ENCODE data around the gene LEMD2. TPM values are rescaled to one million over a fixed set of nuclear protein-coding genes. Genes with fewer than 3 reads are reported as not detected.

LEMD2 gene
- total RNA-seq, 2 experiments from 2014 or later = 70.6 to 76.1 TPM

DNA sequence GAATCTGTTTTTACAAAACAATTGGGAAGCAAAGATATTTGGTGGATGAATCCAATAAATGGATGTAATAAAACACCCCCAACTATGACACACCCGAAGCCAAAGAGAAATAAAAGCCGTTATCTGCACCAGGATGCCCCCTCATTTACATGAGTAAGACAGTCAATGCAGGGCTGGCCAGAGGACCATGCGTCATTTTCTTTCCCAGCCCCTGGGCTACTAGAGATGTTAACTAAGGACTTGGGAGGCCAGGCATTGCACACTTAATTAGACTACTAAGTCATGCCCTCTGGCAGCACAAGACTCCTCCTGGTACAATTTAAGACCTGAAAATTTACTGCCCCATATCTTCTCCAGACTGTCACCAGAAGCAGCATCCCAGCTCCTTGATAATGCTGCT is 3.2 kb downstream of the LEMD2 start:
- H3K4me1 Mint-ChIP-seq = peaks cover 50% of the 10 kb centered on the region

DNA sequence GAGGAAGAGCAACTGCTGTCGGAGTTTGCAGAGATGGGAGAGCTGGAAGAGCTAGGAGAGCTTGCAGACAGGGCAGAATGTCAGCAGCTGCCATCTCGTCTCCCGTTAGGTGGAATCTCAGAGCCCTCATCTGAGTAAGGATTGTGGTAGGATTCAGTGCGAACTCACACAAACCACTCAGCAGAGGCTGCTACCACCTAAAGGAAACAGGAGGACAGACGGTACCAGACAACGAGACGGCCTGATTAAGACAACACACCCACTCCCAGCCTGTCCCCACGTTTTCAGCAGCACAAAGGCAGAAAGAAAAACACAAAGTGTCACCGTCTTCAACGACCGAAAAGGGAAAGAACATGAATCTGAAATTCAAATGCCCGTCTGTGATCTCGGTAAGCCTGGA is 4.1 kb downstream of the LEMD2 start:
- POLR2A ChIA-PET = no interaction called here
- Mint-ChIP-seq H3K4me3 (no peak overlapping the region), H3K36me3 (ENCODE audit: low read depth) (peaks cover 68% of the 10 kb centered on the region), H3K9me3 (no peaks in the 10 kb centered on the region), H3K4me1 (peaks cover 50% of the 10 kb centered on the region), H3K27ac (no peak overlapping the region), H3K27me3 (no peaks in the 10 kb centered on the region)
- CTCF ChIA-PET = interaction anchor here (4.6 kb wide), 1 partner anchor 13 kb away, joined by 22 read pairs; no protein-coding TSS in a partner anchor
- no peak for DNase-seq

More for the DNA sequence above, 3.2 kb downstream of the LEMD2 start:
- ChIA-PET CTCF (interaction anchor here (0.8 to 4.6 kb wide), 2 partner anchors 14 to 378 kb away, joined by 3 to 22 read pairs; no protein-coding TSS in a partner anchor), POLR2A (interaction anchor here (3.1 kb wide), 1 partner anchor 14 kb away, joined by 18 read pairs; no protein-coding TSS in a partner anchor)
- Mint-ChIP-seq H3K36me3 (ENCODE audit: low read depth) (peaks cover 58% of the 10 kb centered on the region), H3K4me3 (no peak overlapping the region), H3K27ac (no peak overlapping the region), H3K27me3 (no peaks in the 10 kb centered on the region), H3K9me3 (no peaks in the 10 kb centered on the region)
- DNase-seq = no peak

DNA sequence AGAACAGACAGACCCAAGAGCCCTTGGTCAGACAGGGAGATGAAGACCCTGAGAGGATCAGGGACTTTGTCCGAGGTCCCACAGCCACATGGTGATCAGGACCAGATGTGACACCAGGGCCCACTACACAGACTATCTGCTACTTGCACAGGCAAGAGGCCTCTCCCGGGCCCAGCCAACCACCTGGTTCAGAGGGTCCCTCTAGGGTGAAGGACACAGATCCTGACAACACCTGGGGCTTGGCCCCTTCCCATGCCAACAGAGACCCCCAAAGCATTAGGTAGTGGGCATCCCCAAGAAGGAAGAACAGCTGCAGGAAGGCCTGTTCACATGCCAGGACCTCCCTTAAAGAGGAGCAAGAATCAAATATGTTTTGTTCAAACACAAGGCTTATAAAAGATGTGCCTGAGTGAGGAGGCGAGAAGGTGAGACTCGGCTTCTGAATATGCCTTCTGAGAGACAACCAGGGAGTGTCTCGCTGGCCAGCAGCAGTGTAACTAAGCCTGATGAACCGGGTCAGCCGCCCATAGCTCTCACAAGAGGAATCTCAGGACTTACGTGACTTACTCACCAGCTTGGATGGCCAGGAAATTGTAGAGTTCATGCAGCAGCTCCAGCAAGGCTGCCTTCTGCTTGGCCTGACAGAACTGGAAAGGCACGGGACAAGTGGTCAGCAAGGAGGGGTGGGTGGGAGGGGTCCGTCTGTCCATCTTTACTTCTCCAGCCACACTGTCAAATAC is 5.0 kb downstream of the LEMD2 start:
- Mint-ChIP-seq H3K36me3 (ENCODE audit: low read depth) (peaks cover 76% of the 10 kb centered on the region), H3K9me3 (no peaks in the 10 kb centered on the region), H3K4me1 (peaks cover 42% of the 10 kb centered on the region), H3K27me3 (no peaks in the 10 kb centered on the region), H3K4me3 (no peak overlapping the region), H3K27ac (no peak overlapping the region)
- DNase-seq = no peak
- POLR2A ChIA-PET = no interaction called here
- CTCF ChIA-PET = interaction anchor here (4.6 kb wide), 1 partner anchor 12 kb away, joined by 22 read pairs; no protein-coding TSS in a partner anchor

DNA sequence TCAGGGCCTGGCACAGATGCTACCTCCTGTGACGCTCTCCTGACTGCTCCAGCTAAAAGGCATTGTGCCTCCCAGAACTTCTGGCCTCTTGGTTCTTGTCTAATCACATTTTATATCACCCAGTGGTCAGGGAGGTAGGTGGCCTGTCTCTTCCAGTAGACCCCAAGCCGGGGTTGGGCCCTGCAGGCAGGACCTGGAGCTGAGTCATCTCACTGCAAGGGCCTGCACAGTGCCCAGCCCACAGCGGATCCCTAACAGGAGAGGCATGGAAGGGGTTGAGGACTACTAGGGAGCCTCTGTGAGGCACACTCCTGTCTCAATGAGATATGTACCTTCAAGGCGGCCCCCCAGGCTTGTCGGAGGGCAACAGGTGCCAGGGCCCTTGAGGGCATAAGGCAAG is 6.4 kb downstream of the LEMD2 start:
- Mint-ChIP-seq H3K27me3 (no peaks in the 10 kb centered on the region), H3K36me3 (ENCODE audit: low read depth) (peaks cover 82% of the 10 kb centered on the region), H3K4me3 (no peak overlapping the region), H3K9me3 (no peaks in the 10 kb centered on the region), H3K4me1 (peaks cover 37% of the 10 kb centered on the region), H3K27ac (no peak overlapping the region)
- CTCF ChIA-PET = interaction anchor here (1.0 kb wide), 1 partner anchor 11 kb away, joined by 3 read pairs; no protein-coding TSS in a partner anchor
- no peak for DNase-seq
- POLR2A ChIA-PET = no interaction called here

DNA sequence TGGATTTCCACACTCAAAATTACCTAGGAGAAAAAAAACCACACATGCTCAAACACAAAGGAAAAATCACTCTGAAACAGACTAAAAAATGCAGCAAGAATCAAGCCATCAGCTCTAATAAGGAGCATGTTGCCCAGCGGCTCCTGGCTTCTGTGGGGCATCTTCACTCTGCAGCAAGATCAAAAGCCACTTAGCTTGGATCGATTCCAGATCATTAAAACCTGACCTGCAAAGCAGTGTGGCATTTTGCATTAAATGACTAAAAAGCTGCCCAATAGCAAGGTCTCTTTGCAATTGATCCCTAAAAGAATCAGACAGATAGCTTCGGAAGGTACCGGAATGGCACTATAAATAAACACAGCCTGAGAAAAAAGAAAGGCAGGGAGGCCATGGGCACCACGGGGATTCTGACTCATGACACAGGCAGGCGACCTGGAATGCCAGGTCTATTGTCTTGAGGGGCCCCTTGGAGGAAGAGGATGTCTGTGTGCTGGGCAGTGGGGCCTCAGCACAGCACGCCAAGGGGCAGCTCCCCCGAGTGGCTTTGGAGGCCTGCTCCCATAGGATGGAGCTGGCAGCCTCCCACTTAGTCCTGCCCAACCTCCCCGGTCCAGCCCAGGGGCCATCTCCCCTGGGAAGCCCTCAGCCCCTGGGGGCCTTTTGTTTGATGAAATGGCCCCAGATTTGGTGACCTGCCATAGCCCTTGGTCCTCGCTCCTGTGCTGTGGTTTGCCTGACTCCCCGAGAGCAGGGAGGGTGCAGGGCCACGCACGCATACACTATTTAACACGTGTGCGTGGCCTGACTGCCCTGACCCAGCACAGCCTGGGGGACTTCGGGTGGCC is 7.6 kb downstream of the LEMD2 start:
- CTCF ChIA-PET = interaction anchor here (1.0 to 1.1 kb wide), 2 partner anchors 10 to 13 kb away, joined by 3 read pairs; no protein-coding TSS in a partner anchor
- H3K27me3 Mint-ChIP-seq = no peaks in the 10 kb centered on the region
- H3K4me1 Mint-ChIP-seq = peaks cover 24% of the 10 kb centered on the region
- DNase-seq = no peak
- no peak overlapping the region for H3K27ac Mint-ChIP-seq
- H3K4me3 Mint-ChIP-seq = no peak overlapping the region
- POLR2A ChIA-PET = interaction anchor here (0.8 to 1.3 kb wide), 3 partner anchors 10 to 74 kb away, joined by 3 read pairs; no protein-coding TSS in a partner anchor
- H3K9me3 Mint-ChIP-seq = no peaks in the 10 kb centered on the region
- H3K36me3 Mint-ChIP-seq (ENCODE audit: low read depth) = peaks cover 90% of the 10 kb centered on the region

DNA sequence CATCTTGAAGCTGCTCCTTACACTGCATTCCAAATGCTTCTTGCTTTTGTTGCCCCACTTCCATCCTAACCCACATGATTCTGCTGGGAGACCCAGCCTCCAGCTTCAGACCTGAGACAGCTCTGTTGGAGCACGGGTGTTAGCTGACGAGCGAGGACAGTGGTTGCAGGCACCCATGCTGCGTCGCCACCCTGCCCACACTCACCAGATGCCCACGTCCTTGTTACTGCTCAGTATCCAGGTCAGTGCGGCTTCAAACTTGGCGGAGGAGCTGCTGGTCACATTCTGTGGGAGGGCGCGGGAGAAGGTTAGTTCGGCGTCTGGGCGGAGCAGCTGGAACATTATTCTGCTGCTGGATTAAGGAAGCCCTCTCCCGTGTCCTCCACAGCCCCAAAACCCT is 9.0 kb downstream of the LEMD2 start:
- Mint-ChIP-seq H3K4me3 (no peak overlapping the region), H3K9me3 (no peaks in the 10 kb centered on the region), H3K27ac (no peak overlapping the region), H3K4me1 (peaks cover 10% of the 10 kb centered on the region), H3K27me3 (no peaks in the 10 kb centered on the region), H3K36me3 (ENCODE audit: low read depth) (peaks cover 89% of the 10 kb centered on the region)
- no peak for DNase-seq
- POLR2A ChIA-PET = interaction anchor here (3.3 kb wide), 1 partner anchor 8 kb away, joined by 21 read pairs; the partner anchor contains the start of gene LEMD2
- CTCF ChIA-PET = interaction anchor here (1.0 to 1.9 kb wide), 5 partner anchors 10 to 248 kb away, joined by 3 to 6 read pairs (median 5); partner anchors contain the start of gene UQCC2

DNA sequence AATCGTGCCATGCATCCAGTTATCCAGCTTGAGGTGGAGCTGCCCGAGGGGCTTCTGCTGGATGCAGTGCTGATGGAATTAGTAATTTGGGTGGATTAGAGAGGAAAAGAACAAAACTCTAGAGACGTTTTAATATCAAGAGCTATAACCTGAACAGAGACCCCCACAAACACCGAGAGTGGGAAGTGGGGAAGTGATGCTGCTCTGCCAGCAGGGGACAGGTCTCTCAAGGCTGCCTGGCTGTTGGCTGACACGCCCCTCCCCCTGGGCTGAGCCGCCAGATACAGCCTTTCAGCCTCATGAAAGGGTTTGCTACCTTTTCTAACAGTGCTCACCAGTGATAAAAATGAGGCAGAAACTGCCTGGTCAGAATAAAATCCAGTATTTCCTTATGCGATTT is 9.6 kb downstream of the LEMD2 start:
- H3K9me3 Mint-ChIP-seq = no peaks in the 10 kb centered on the region
- no peak overlapping the region for H3K27ac Mint-ChIP-seq
- peaks cover 5% of the 10 kb centered on the region for H3K4me1 Mint-ChIP-seq
- H3K4me3 Mint-ChIP-seq = no peak overlapping the region
- POLR2A ChIA-PET = interaction anchor here (3.3 kb wide), 1 partner anchor 9 kb away, joined by 21 read pairs; the partner anchor contains the start of gene LEMD2
- H3K27me3 Mint-ChIP-seq = no peaks in the 10 kb centered on the region
- CTCF ChIA-PET = interaction anchor here (0.6 to 1.9 kb wide), 7 partner anchors 9 to 248 kb away, joined by 3 to 6 read pairs (median 4); partner anchors contain the start of gene UQCC2
- DNase-seq = no peak
- peaks cover 89% of the 10 kb centered on the region for H3K36me3 Mint-ChIP-seq (ENCODE audit: low read depth)

DNA sequence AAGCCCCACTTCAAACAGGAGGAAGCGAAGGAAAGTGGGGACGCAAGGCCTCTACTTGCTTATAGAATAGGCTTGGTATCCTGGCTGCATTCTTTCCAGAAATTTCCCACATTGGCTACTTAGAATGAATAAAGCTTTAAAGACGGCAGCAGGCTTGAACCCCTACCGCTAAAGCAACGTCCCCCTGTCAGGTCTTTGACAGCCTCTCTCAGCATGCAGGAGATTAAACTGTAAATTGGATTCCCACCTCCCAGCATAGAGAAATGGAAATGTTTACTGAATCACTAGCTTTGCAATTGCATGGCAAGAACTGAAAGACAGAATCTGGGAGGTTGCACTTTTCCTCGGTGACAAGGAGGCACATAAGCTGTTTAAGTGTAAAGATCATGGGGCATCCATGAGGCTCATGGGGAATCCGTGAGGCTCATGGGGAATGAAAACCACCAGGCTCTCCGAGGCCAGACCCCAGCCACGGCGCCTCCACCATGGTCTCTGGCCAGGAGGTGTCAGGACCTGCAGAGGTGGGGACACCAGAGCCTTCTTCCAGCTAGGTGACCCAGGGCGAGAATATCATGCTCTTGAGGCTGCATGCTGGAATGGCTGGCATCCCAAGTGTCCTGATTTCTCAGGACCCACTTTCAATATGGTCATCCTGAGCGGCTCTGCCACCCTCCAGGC is 10.3 kb downstream of the LEMD2 start:
- Mint-ChIP-seq H3K27ac (no peak overlapping the region), H3K4me1 (no peaks in the 10 kb centered on the region), H3K4me3 (no peak overlapping the region), H3K9me3 (no peaks in the 10 kb centered on the region), H3K27me3 (no peaks in the 10 kb centered on the region), H3K36me3 (ENCODE audit: low read depth) (peaks cover 82% of the 10 kb centered on the region)
- ChIA-PET CTCF (interaction anchor here (0.7 to 1.9 kb wide), 6 partner anchors 9 to 249 kb away, joined by 3 to 6 read pairs (median 4); partner anchors contain the start of gene UQCC2), POLR2A (interaction anchor here (3.3 kb wide), 1 partner anchor 9 kb away, joined by 21 read pairs; the partner anchor contains the start of gene LEMD2)
- DNase-seq = no peak

DNA sequence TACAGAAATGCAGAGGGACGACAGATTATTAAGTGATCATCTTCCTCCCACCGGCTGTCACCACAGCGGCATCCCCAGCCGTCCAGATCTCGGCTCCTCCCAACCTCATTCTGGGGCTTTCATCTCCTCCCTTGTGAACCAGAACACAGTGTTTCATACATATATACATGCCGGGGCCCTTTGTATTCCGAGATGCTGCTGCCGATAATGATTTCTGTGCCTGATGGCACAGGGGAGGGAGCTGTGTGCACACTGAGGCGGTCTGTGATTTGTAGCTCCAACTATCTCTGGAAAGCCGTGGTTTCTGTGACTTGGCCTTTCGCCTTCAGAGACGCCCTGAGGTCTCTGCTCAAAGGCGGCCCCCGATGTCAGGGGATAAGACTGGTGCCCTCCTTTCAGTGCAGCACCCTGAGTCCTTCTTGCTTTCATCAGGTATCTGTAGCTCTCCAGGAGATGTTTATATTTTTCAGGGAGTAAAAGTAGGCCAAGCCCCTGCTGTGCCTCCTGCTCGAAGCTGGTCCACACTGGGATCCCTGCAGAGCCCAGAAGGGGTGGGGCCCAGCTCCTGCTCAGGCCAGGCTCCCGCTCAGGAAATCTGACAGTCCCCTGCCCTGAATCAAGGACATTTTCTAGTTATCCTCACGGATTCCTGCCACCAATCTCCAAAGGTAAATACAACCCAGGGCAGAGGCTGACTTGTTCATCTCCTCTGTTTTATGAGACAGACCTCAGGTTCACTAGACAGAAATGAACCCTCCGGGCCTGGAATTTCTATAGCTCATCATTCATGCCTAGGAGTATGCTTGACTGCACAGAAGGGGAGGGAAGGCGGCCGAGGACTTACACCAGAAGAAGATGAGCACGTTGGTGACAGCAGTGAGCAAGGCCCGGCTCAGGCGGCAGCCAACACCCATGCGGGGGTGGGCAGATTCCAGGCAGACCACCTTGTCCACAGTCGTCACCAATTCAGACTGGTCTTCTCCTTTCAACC is 11.2 kb downstream of the LEMD2 start:
- Mint-ChIP-seq H3K27ac (no peak overlapping the region), H3K27me3 (no peaks in the 10 kb centered on the region)

DNA sequence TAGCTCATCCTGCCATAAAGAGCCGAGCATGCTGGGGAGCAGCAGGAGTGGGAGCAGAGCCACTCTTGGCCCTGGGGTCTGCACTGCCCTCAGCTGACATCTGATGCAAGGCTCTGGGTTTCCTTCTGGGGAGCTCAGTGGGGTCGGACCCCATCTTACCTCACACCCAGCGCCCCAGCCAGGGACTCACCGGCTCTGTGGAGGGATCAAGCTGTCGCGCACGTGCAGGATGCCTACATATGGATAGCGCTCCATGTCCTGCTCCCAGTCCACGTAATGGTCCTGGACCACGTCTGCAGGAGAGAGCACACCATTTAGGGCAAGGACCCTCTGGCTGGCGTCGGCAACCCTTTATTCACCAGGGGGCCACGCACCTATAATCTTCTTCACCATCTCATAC is 12.2 kb downstream of the LEMD2 start:
- H3K36me3 Mint-ChIP-seq (ENCODE audit: low read depth) = peaks cover 82% of the 10 kb centered on the region
- POLR2A ChIA-PET = interaction anchor here (1.5 kb wide), 1 partner anchor 11 kb away, joined by 8 read pairs; no protein-coding TSS in a partner anchor
- CTCF ChIA-PET = no interaction called here
- no peaks in the 10 kb centered on the region for H3K9me3 Mint-ChIP-seq
- H3K4me3 Mint-ChIP-seq = no peak overlapping the region
- no peak overlapping the region for H3K27ac Mint-ChIP-seq
- H3K4me1 Mint-ChIP-seq = peaks cover 2% of the 10 kb centered on the region
- no peak for DNase-seq
- no peaks in the 10 kb centered on the region for H3K27me3 Mint-ChIP-seq

More for the DNA sequence above, 11.2 kb downstream of the LEMD2 start:
- Mint-ChIP-seq H3K4me3 (no peak overlapping the region), H3K4me1 (no peaks in the 10 kb centered on the region), H3K9me3 (no peaks in the 10 kb centered on the region), H3K36me3 (ENCODE audit: low read depth) (peaks cover 82% of the 10 kb centered on the region)
- CTCF ChIA-PET = interaction anchor here (1.0 to 1.9 kb wide), 2 partner anchors 8 to 250 kb away, joined by 4 to 6 read pairs; no protein-coding TSS in a partner anchor
- POLR2A ChIA-PET = interaction anchor here (3.3 kb wide), 1 partner anchor 10 kb away, joined by 21 read pairs; the partner anchor contains the start of gene LEMD2
- no peak for DNase-seq

DNA sequence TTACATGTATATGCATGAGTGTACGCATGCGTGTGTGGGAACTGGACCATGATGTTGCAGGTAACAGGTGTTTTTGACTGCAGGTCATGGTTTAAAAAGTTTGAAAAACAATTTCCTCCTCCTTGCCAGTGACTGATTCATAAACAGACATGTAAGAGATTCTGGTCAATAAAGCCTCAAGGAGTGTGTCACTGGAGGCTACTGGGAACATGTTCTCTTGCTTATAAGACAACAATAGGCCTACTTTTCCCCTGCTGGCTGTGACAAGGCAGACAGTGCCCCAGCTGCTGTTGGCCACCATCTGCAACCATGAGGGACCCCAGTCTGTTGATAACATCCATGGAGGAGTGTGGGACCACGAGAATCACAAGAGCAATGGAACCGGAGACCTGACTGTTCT is 12.7 kb downstream of the LEMD2 start:
- CTCF ChIA-PET = no interaction called here
- Mint-ChIP-seq H3K36me3 (ENCODE audit: low read depth) (peaks cover 81% of the 10 kb centered on the region), H3K4me1 (peaks cover 3% of the 10 kb centered on the region), H3K9me3 (no peaks in the 10 kb centered on the region), H3K4me3 (no peak overlapping the region), H3K27ac (no peak overlapping the region), H3K27me3 (no peaks in the 10 kb centered on the region)
- no peak for DNase-seq
- POLR2A ChIA-PET = interaction anchor here (1.5 kb wide), 1 partner anchor 11 kb away, joined by 8 read pairs; no protein-coding TSS in a partner anchor

Data from activated CD4-positive, alpha-beta memory T cell treated with anti-CD3 and anti-CD28 coated beads, Interleukin-2, amount 10 ng/mL, durations not matched to agents 7 days and 5 days (primary cell).